Endothelial cell of umbilical vein (primary cell): ENCODE measurements around the gene TCHHL1. TPM values are rescaled to one million over a fixed set of nuclear protein-coding genes. Genes with fewer than 3 reads are reported as not detected.

Experiments used
- BruUV-seq: library from RNA; stranded (reverse); fragments of 400-500 nt; replicated peaks from 2 replicates; lab custom pipeline; 2021; lab: Mats Ljungman, UMichigan
- CTCF ChIA-PET: fragments of 300-600, 350-600 bp; sonication (Branson Sonifier 250); formaldehyde crosslinking; loops from one replicate; lab custom pipeline; 2021; ENCODE audit warnings: antibody characterized with exemption, inconsistent platforms; lab: Charles Lee
- POLR2A ChIA-PET: fragments of 300-600, 350-600 bp; sonication (Branson Sonifier 250); formaldehyde crosslinking; loops from one replicate; lab custom pipeline; 2021; ENCODE audit warnings: antibody characterized with exemption, inconsistent platforms; lab: Charles Lee
- DNase-seq: peaks from one replicate; pipeline ENCODE4 v3.0.0-alpha.2; 2011; ENCODE audit warnings: low read depth, low spot score
- FAIRE-seq: peaks from 2 replicates; lab custom pipeline; 2011; peaks lifted over from hg19 to GRCh38; lab: Jason Lieb, UNC
- H2AFZ ChIP-seq: 2 replicates; pipeline ENCODE4 v1.6.0; 2012; ENCODE audit warnings: low read depth, low read length, control low read depth, inconsistent platforms
- H3K27ac ChIP-seq: 2 replicates; pipeline ENCODE4 v1.5.1; 2011; ENCODE audit warnings: low read depth, mild to moderate bottlenecking, control low read depth, low read length, moderate library complexity; ENCODE audit not compliant: insufficient read depth
- H3K27me3 ChIP-seq, 2 experiments: 2 replicates each; pipeline versions ENCODE4 v1.6.0 to v1.6.1; 2011; ENCODE audit warnings: low read length in 2 of 2, mixed read lengths in 1 of 2; ENCODE audit not compliant: control insufficient read depth in 2 of 2, insufficient read depth in 2 of 2
- H3K36me3 ChIP-seq, 2 experiments: 2 replicates in 1 of 2; 3 replicates in 1 of 2; pipeline ENCODE4 v1.5.1; 2011; ENCODE audit warnings: low read length in 2 of 2, mild to moderate bottlenecking in 1 of 2, moderate library complexity in 1 of 2; ENCODE audit not compliant: control insufficient read depth in 2 of 2, insufficient read depth in 2 of 2; ENCODE audit errors: extremely low read depth in 1 of 2
- H3K4me1 ChIP-seq: 3 replicates; pipeline ENCODE4 v1.5.1; 2011; ENCODE audit warnings: mild to moderate bottlenecking, low read length; ENCODE audit not compliant: control insufficient read depth, insufficient read depth; ENCODE audit errors: extremely low read depth
- H3K4me2 ChIP-seq: 2 replicates; pipeline ENCODE4 v1.6.1; 2011; ENCODE audit warnings: low read length, control low read depth, mixed read lengths; ENCODE audit not compliant: insufficient read depth
- H3K4me3 ChIP-seq, 3 experiments: fragments of 200-600 bp in 1 of 3; sonication (generic), shearing (Covaris generic) in 1 of 3; replicated peaks in 1 of 3; 2 replicates each; pipeline ENCODE4 v1.5.1; 2011 to 2016; ENCODE audit warnings: control low read depth in 3 of 3, low read length in 3 of 3, mild to moderate bottlenecking in 2 of 3, inconsistent platforms in 1 of 3, low read depth in 1 of 3, moderate library complexity in 1 of 3; ENCODE audit not compliant: insufficient read depth in 1 of 3
- H3K79me2 ChIP-seq: 2 replicates; pipeline ENCODE4 v1.6.0; 2012; ENCODE audit warnings: low read length, inconsistent platforms; ENCODE audit not compliant: control insufficient read depth, insufficient read depth
- H3K9ac ChIP-seq: replicated peaks from 2 replicates; pipeline ENCODE3; 2011; ENCODE audit warnings: low read length, control low read depth; ENCODE audit not compliant: insufficient read depth; ENCODE audit errors: extremely low read depth
- H3K9me1 ChIP-seq: replicated peaks from 3 replicates; pipeline ENCODE4 v1.6.0; 2011; ENCODE audit warnings: mild to moderate bottlenecking, low read length; ENCODE audit not compliant: control insufficient read depth, insufficient read depth; ENCODE audit errors: extremely low read depth
- H3K9me3 ChIP-seq: replicated peaks from 2 replicates; pipeline ENCODE4 v1.5.1; 2012; ENCODE audit warnings: low read length, inconsistent platforms; ENCODE audit not compliant: control insufficient read depth, insufficient read depth
- H4K20me1 ChIP-seq: replicated peaks from 2 replicates; pipeline ENCODE3; 2011; ENCODE audit warnings: mild to moderate bottlenecking, low read length; ENCODE audit not compliant: control insufficient read depth, insufficient read depth; ENCODE audit errors: extremely low read depth
- CTCF ChIP-seq, 2 donors: IDR thresholded peaks; 1 replicate in 1 of 2; 2 replicates in 1 of 2; pipeline ENCODE4 v1.5.1; 2011; ENCODE audit warnings: low read length in 2 of 2, mild to moderate bottlenecking in 2 of 2, moderate library complexity in 2 of 2, control low read depth in 1 of 2, inconsistent platforms in 1 of 2, low read depth in 1 of 2; ENCODE audit not compliant: insufficient read depth in 1 of 2; ENCODE audit errors: extremely low read depth in 1 of 2
- EZH2 ChIP-seq: IDR thresholded peaks from 2 replicates; pipeline ENCODE4 v1.6.1; 2012; ENCODE audit warnings: borderline replicate concordance, low read depth, mild to moderate bottlenecking, moderate library complexity, low read length, inconsistent platforms; ENCODE audit not compliant: severe bottlenecking
- FOS ChIP-seq: IDR thresholded peaks from 2 replicates; pipeline ENCODE4 v1.6.1; 2011; ENCODE audit warnings: mild to moderate bottlenecking, low read length, moderate library complexity, borderline replicate concordance; ENCODE audit not compliant: insufficient read depth
- GATA2 ChIP-seq: IDR thresholded peaks from 2 replicates; pipeline ENCODE4 v1.7.0; 2011; ENCODE audit warnings: low read depth, mild to moderate bottlenecking, moderate library complexity, mixed read lengths, low read length; ENCODE audit not compliant: insufficient read length, insufficient read depth
- JUN ChIP-seq: IDR thresholded peaks from 2 replicates; pipeline ENCODE4 v1.6.1; 2011; ENCODE audit warnings: borderline replicate concordance, low read depth; ENCODE audit not compliant: insufficient read length, insufficient read depth
- MYC ChIP-seq: IDR thresholded peaks from one replicate; pipeline ENCODE4 v1.6.1; 2011; ENCODE audit warnings: mild to moderate bottlenecking, low read depth, low read length
- POLR2A ChIP-seq: IDR thresholded peaks from 2 replicates; pipeline ENCODE4 v1.6.1; 2012; ENCODE audit warnings: low read depth, mild to moderate bottlenecking, control low read depth, low read length
- POLR2AphosphoS5 ChIP-seq: IDR thresholded peaks from 2 replicates; pipeline ENCODE4 v1.6.1; 2012; ENCODE audit warnings: low read depth, mild to moderate bottlenecking, control low read depth, low read length, moderate library complexity; ENCODE audit not compliant: insufficient read depth
- dilution Hi-C: fragments of 300-500 bp; cut with MboI; formaldehyde crosslinking; loops from one replicate; pipeline ENCODE4 v1.15.0; 2019; ENCODE audit warnings: low sequenced_read_pairs; ENCODE audit not compliant: extremely low pct_ligation_motif_present
- intact Hi-C: fragments of 100-400 bp; cut with micrococcal nuclease; formaldehyde crosslinking; loops from one replicate; pipeline ENCODE4 v1.10.0; 2022
- polyA plus RNA-seq, 4 experiments: library from polyadenylated mRNA; depleted of rRNA in 3 of 4; stranded (reverse) in 3 of 4; unstranded in 1 of 4; fragments of >200 nt; gene quantifications; 2 replicates each; pipeline versions ENCODE4 v1.2.1 to v1.2.3, GENCODE V29; 2011 to 2012; ENCODE audit warnings: missing spikeins in 1 of 4
- total RNA-seq: library from RNA; stranded (reverse); gene quantifications from 2 replicates; pipeline ENCODE4 v1.2.3, GENCODE V29; 2021
- TF ChIP-seq, protein P1 (sequence below): IDR thresholded peaks from 2 replicates; pipeline ENCODE4 v1.6.1; 2011; ENCODE audit not compliant: insufficient read depth, insufficient read length

TCHHL1 gene
- total and polyA plus RNA-seq, 2 donors (not counting 3 experiments of a cell fraction or from before 2014, with no cell fraction given) = not detected

DNA sequence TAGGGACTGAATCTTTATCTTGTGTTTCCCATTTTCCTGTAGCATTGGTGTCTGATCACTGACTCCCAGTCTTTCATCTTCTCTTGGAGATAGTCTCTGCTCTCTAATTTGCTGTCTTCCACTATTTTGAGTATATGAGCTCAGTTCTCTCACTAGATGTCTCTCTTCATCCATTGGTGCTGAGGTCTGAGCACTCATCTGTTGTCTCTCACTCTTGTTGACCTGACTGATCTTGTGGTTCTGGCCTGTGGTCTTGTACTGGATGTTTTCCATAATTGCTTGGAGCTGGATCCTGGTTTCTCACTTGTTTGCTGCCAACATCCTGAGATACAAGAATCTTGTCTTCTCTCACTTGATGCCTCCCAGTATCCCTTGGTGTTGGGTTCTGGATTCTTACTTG lies 26.9 kb downstream of the TCHHL1 start:
- POLR2A ChIA-PET = no interaction called here
- no peaks in the 10 kb centered on the region for H3K79me2 ChIP-seq

More for the DNA sequence above, 26.9 kb downstream of the TCHHL1 start:
- no peak overlapping the region for H2AFZ ChIP-seq
- H3K27ac ChIP-seq = no peak overlapping the region
- H3K4me1 ChIP-seq = no peaks in the 10 kb centered on the region
- H3K9ac ChIP-seq = no peak overlapping the region
- no peaks in the 10 kb centered on the region for H3K9me1 ChIP-seq
- H4K20me1 ChIP-seq = no peaks in the 10 kb centered on the region
- no peak for TF ChIP-seq CTCF (IDR thresholded peaks at IDR 0.05; ENCODE audit: extremely low read depth in 1 of 2, insufficient read depth in 1 of 2, low read depth in 1 of 2, low read length in 2 of 2)
- TF ChIP-seq MYC = no peak
- TF ChIP-seq, protein P1, sequence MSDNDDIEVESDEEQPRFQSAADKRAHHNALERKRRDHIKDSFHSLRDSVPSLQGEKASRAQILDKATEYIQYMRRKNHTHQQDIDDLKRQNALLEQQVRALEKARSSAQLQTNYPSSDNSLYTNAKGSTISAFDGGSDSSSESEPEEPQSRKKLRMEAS = no peak
- TF ChIP-seq POLR2A = no peak
- TF ChIP-seq FOS = no peak
- TF ChIP-seq EZH2 = no peak
- TF ChIP-seq GATA2 = no peak
- TF ChIP-seq JUN = no peak
- no peak for TF ChIP-seq POLR2AphosphoS5
- FAIRE-seq = no peak
- H3K27me3 ChIP-seq = peaks cover 8 to 19% of the 10 kb centered on the region in 2 experiments
- CTCF ChIA-PET = no interaction called here
- no peak overlapping the region for H3K4me2 ChIP-seq
- H3K36me3 ChIP-seq = no peaks in the 10 kb centered on the region
- no TSS peak for BruUV-seq
- no peak for DNase-seq
- no peak overlapping the region for H3K4me3 ChIP-seq
- H3K9me3 ChIP-seq = no peaks in the 10 kb centered on the region
- intact Hi-C loops = no loop called here
- dilution Hi-C loops = no loop called here
